ENCODE measurements around the gene KATNB1. TPM values are rescaled to one million over a fixed set of nuclear protein-coding genes. Genes with fewer than 3 reads are reported as not detected.

KATNB1 gene
- total RNA-seq, 3 donors from 2014 or later (not counting 1 experiment from before 2014, with no cell fraction given): 23.6 to 34.3 (median 29.7) TPM

- TF ChIP-seq CTCF (IDR thresholded peaks at IDR 0.05): no peak
- 28% methylated on average over 4 of the region's 5 CpGs for WGBS (ENCODE audit: insufficient coverage)
- no peaks in the 10 kb centered on the region for H3K9me3 Mint-ChIP-seq
- Histone ChIP-seq H3K27ac (ENCODE audit: low read length) (no peak overlapping the region), H3K9me3 (ENCODE audit: control insufficient read depth, insufficient read depth, low read length) (no peaks in the 10 kb centered on the region), H3K36me3 (ENCODE audit: control insufficient read depth, insufficient read depth, low read length) (no peaks in the 10 kb centered on the region), H3K4me3 (ENCODE audit: low read length) (no peak overlapping the region), H3K4me1 (ENCODE audit: control insufficient read depth, insufficient read depth, low read length) (peaks cover 44% of the 10 kb centered on the region), H3K27me3 (ENCODE audit: control insufficient read depth, insufficient read depth, low read length) (no peaks in the 10 kb centered on the region)
- no peaks in the 10 kb centered on the region for H3K36me3 Mint-ChIP-seq
- H3K27ac Mint-ChIP-seq: peak overlapping the region; percentile 61 to 96
- peaks cover 41 to 53% of the 10 kb centered on the region in 2 donors for H3K4me1 Mint-ChIP-seq
- peak overlapping the region; percentile 70 for H3K4me3 Mint-ChIP-seq
- ATAC-seq (no peak), DNase-seq (no peak)
- H3K27me3 Mint-ChIP-seq (ENCODE audit: low read depth in 2 of 2): no peaks in the 10 kb centered on the region
- intact Hi-C loops (cut with micrococcal nuclease): loop anchor here (5.0 to 10.0 kb wide), 2 partner anchors 42 to 95 kb away; no protein-coding TSS in a partner anchor
These were observed 64.1 kb downstream of the KATNB1 start for GRCh38 chr16:57799600-57800199.

DNA sequence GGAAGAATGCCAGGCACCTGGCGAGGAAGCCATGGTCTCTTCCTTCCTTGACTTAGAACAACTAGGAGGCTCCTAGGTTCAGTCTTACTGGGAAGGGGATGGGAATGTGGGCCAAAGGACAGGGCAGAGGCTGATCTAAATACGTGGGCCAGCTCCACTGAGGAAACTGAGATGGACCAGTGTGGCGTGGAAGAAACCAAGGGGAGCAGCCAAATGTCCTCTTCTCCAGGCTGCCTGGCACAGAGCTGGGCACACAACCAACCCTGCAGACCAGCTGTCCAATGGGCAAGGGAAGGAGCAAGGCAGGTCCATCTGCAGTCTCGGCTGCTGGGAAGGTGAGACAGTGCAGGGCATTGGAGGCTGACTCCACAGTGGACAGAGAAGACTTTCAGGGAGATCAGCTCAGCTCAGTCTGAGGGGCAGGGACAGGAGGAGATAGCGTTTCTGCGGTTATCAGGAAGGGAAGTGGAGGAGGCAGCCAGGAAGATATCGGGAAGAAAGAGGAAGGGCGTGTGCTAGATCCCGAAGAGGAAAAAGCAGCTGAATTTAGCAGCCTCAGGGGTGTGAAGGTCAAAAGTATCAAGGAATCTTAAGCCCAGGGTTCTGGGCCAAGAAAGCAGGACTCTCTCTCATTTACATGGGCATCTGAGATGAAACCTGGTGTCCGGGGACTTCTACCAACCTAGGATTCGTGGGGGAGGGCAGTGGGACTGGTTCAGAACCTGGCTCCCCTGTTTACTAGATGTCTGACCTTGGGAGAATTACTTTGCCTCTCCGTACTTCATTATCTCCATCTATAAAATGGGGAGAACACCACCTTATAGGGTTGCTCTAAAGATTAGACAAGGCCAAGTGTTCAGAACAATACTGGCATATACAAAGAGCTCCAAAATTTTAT, 64.9 kb downstream of the KATNB1 start:
- Histone ChIP-seq H3K9me3 (ENCODE audit: control insufficient read depth, insufficient read depth, low read length) (no peaks in the 10 kb centered on the region), H3K36me3 (ENCODE audit: control insufficient read depth, insufficient read depth, low read length) (no peaks in the 10 kb centered on the region), H3K4me1 (ENCODE audit: control insufficient read depth, insufficient read depth, low read length) (peaks cover 44% of the 10 kb centered on the region), H3K4me3 (ENCODE audit: low read length) (no peak overlapping the region), H3K27ac (ENCODE audit: low read length) (no peak overlapping the region), H3K27me3 (ENCODE audit: control insufficient read depth, insufficient read depth, low read length) (no peaks in the 10 kb centered on the region)
- no peak for TF ChIP-seq CTCF (IDR thresholded peaks at IDR 0.05)
- WGBS (ENCODE audit: insufficient coverage): 70% methylated on average over 12 of the region's 12 CpGs
- Mint-ChIP-seq H3K27ac (peak overlapping the region; percentile 61 to 96), H3K4me3 (peak overlapping the region; percentile 70), H3K27me3 (ENCODE audit: low read depth in 2 of 2) (no peaks in the 10 kb centered on the region), H3K36me3 (no peaks in the 10 kb centered on the region), H3K4me1 (peaks cover 41 to 51% of the 10 kb centered on the region in 2 donors), H3K9me3 (no peaks in the 10 kb centered on the region)
- DNase-seq (no peak), ATAC-seq (no peak)
- intact Hi-C loops (cut with micrococcal nuclease): loop anchor here (5.0 to 10.0 kb wide), 2 partner anchors 43 to 94 kb away; no protein-coding TSS in a partner anchor

DNA sequence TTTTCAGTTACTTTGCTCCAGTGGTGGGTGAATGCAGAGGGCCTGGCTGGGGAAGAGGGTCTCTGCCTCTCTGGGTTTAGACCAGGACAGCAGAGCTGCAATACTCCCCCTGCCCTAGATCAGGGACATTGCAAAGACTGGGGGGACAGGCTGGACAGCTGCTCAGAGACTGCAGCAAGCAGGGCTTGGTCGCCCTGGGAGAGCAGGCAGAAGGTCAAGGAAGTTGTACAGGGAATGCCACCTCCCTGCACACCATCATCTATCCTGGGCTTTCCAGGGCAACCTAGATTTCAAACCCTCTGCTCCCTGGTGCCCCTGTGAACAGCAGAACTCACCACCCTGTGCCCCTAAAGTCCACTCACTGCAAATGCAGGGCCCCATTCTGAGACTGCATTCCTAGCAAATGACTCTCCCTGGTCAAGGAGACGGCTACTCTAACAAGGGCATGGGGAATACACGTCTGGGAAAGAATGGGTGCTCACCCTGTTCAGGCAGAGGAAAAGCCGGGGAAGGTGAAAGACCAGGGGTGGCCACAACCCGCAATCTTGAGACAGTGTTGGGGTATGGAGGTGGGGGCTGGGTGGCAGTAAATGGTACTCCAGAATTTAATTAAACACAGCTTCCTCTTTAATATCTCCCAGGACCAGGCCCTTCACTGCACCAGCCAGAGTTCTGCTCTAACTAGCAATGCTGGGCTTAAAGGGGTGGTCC, 65.7 kb downstream of the KATNB1 start:
- Mint-ChIP-seq H3K4me3 (peak overlapping the region; percentile 70), H3K27me3 (ENCODE audit: low read depth in 2 of 2) (no peaks in the 10 kb centered on the region), H3K36me3 (no peaks in the 10 kb centered on the region), H3K4me1 (peaks cover 41 to 48% of the 10 kb centered on the region in 2 donors), H3K9me3 (no peaks in the 10 kb centered on the region), H3K27ac (peak overlapping the region; percentile 61 to 96)
- TF ChIP-seq CTCF (IDR thresholded peaks at IDR 0.05): no peak
- DNase-seq (no peak), ATAC-seq (no peak)
- Histone ChIP-seq H3K36me3 (ENCODE audit: control insufficient read depth, insufficient read depth, low read length) (no peaks in the 10 kb centered on the region), H3K9me3 (ENCODE audit: control insufficient read depth, insufficient read depth, low read length) (no peaks in the 10 kb centered on the region), H3K27me3 (ENCODE audit: control insufficient read depth, insufficient read depth, low read length) (no peaks in the 10 kb centered on the region), H3K27ac (ENCODE audit: low read length) (peak overlapping the region; percentile 14), H3K4me1 (ENCODE audit: control insufficient read depth, insufficient read depth, low read length) (peaks cover 44% of the 10 kb centered on the region), H3K4me3 (ENCODE audit: low read length) (peak overlapping the region; percentile 39)
- WGBS (ENCODE audit: insufficient coverage): 68% methylated on average over 4 of the region's 5 CpGs
- intact Hi-C loops (cut with micrococcal nuclease): loop anchor here (5.0 to 10.0 kb wide), 2 partner anchors 44 to 94 kb away; no protein-coding TSS in a partner anchor
